GM18507 (cell line): ENCODE measurements around the gene DPH6.
A peak's percentile ranks its signal among the peaks of the same experiment; 100 is the strongest.
"Not testable (repeated sequence)": the region's sequence is repeated elsewhere in the genome, so short reads cannot be mapped to it uniquely, and the experiment has no call there.

Experiments
- DNase-seq: peaks from one replicate; pipeline ENCODE4 v3.0.0; 2011; ENCODE audit warnings: low read depth; ENCODE audit not compliant: insufficient read length; ENCODE audit errors: extremely low spot score
- FAIRE-seq: peaks from 2 replicates; lab custom pipeline; 2011; peaks lifted over from hg19 to GRCh38; lab: Jason Lieb, UNC

Gene DPH6, protein sequence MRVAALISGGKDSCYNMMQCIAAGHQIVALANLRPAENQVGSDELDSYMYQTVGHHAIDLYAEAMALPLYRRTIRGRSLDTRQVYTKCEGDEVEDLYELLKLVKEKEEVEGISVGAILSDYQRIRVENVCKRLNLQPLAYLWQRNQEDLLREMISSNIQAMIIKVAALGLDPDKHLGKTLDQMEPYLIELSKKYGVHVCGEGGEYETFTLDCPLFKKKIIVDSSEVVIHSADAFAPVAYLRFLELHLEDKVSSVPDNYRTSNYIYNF

DNA sequence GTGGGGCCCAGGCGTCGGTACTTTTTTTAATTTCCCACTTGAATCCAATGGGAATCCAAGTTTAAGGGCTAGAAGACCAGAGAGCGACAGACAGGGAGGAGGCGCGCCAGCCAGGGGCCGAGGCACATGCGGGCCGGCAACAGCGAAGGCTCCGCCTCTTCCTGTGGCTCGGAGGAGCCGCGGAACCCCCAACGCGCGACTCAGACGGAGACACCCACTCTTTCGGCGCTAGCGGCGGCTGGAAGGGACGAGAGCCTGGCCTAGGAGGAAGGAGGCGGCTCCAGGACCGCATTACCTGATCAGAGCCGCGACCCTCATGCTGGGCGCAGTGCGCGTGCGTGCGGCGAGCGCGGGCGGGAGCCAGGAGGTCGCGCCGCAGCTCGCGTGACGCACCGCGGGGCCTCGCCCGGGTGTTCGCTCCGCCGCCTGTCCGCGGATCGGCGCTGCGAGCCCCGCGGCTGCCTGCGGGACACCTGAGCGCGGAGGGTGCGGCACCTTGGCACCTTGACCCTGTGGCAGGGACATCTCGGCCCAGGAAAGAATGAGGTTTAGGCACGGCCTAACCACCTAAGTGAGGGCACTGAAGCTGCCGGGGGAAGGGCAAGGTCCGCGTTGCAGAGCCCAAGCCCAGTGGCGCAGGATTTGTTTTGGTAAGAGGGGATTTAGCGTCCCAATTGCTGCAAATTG, at the start of gene DPH6:
TSS of gene DPH6 (minus strand) at position 342 of the 687 bp plus-strand sequence. CDS start at position 318, 24 bp downstream.
- peak; percentile 44 for DNase-seq
- FAIRE-seq, result peak; percentile 85

DNA sequence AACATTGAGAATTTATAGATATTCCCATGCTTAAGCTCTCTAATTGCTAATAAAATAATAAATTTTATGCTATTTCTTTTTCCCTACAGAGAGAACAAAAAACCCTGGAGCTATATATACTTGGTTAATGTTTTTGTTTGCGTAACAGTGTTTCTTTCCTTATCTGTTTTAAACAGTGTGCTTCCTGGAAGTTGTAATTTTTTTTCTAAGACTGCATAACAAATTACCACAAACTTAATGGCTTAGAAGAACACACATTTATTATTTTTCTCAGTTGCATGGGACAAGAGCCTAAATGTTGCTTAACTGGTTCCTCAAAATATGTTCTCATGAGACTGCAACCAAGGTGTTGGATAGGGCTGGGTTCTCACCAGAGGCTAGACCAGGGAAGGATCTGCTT, 49.7 kb upstream of the DPH6 start:
- FAIRE-seq, result no peak

DNA sequence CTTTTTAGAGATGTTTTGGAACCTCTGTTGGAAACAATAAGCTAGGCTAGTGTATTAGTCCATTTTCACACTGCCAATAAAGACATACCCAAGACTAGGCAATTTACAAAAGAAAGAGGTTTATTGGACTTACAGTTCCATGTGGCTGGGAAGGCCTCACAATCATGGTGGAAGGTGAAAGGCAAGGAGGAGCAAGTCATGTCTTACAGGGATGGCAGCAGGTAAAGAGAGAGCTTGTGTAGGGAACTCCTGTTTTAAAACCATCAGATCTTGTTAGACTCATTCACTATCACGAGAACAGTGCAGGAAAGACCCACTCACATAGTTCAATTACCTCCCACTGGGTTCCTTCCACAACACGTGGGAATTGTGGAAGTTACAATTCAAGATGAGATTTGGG, 46.0 kb upstream of the DPH6 start:
- not testable (repeated sequence) for FAIRE-seq, DNase-seq

More for the DNA sequence above, 49.7 kb upstream of the DPH6 start:
- no peak for DNase-seq

DNA sequence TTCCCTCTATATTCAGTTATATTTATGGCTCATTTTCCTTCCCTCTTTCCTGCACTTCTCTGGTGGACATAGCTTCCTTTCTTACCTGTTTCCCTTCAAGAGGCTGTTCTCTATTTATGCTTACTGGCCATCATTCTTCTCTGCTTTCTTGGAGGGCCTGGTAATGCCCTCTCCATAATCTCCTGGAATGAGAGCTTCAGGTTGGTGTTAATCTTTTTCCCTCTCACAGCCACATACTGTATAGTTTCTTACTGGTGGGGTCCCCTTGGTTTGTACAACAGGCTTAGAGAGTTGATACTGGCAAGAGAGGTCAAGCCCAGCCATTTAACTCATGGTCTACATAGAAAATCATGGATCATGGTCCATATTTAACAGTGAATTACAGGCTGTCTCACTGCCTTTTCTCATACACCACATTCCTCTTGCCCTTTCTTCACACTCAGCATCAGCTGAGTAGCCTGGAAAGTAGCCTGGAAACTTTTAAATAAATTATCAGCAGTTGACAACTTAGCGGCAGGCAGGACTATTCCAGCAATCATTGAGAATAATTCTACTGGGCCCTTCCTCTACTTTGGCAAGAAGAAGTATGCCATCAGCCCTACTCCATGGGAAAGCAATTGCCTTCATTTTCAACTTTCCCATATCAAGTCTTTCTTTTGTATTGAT, 38.0 kb upstream of the DPH6 start:
- no peak for FAIRE-seq
- DNase-seq, result no peak

DNA sequence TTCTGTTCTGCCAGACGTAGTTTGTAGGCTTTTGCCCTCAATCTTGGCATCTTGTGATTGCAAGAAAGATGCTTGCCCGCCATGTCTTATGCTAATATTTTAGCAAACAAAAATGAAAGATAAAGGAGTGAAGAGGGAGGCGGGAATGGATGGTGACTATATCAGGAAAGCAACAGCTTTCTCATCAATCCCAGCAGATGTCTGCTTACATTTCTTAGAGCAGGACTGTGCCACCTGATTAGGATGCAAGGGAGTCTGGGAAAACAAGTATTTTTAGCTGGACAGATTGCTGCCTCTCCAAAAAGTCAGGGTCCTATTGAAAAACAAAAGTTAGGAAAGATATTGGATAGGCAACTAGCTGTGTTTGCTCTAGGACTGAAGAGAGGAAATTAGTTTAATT, 34.6 kb upstream of the DPH6 start:
- FAIRE-seq (no peak), DNase-seq (no peak)

DNA sequence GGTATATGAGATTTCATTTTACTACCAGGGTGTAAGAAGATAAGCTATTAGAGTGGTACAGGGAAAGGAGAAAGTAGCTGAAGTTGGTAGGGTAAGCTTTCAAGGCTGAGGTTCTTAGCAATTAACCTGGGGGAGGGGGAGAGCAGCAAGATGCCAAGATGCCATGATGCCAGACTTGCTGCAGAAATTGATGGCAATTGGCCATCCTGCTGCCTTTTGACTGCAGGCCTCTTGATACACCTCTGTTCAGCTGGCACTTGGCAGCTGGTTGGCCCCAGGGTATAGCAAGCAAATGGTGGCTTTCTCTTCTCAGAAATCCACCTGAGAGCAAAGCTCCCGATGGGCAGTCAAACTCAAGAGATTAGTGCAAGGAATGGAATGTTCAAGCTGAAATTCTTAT, 21.4 kb upstream of the DPH6 start:
- no peak for DNase-seq
- FAIRE-seq, result no peak

DNA sequence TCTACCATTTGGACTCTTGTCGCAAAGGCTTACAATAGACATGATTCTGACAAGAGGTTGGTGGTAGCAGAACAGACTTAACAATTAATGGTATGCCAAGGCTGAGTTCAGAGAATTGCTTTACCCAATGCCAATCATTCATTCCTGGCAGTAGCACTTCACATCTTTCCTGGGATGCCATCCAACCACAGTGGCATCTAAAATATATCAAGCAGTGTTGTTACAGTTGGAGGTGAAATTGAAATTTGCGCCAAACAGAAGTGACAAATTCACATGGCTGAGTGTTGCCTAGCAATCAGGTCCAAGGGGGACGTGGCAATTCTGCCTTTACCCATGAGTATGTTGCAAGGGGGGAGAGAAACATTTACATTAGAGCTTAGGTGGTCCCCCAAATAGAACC, 21.0 kb upstream of the DPH6 start:
- DNase-seq (no peak), FAIRE-seq (no peak)

DNA sequence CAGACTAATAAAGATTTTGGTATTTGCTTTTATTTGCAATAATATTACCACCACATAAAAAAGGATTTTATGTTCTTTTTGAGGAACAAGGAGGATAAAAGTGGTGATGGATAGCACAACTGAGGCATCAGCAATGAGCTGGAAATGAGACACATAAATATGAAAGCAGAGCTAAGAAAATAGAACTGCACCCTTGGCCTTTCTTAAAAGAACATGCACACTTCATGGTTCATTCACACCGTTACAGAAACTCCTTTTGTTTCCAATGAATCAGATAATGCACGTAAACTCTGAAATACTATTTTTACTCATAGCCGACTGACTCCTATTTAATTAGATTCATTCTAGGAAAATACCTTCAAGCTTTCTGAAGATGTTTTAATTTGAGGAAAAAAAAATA, 19.9 kb upstream of the DPH6 start:
- DNase-seq (no peak), FAIRE-seq (no peak)

DNA sequence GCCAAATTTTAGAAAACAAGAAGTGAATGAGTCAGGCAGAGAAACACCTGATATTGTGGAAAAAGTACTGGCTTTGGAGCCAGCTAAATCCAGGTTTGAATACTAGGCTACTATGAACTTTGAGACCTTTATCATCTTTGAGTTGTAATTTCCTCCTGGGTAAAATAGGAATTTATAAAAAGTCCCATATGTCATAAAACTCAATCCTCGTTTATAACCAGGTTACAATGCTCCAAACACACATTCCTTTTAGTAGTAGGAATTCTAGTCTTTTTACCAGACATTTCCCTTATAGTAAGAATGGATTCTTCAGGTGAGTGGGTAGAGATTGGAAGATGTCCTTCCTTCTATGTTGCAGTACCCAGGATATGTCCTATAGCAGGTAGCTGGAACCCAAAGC, 16.7 kb upstream of the DPH6 start:
- DNase-seq (no peak), FAIRE-seq (no peak)

DNA sequence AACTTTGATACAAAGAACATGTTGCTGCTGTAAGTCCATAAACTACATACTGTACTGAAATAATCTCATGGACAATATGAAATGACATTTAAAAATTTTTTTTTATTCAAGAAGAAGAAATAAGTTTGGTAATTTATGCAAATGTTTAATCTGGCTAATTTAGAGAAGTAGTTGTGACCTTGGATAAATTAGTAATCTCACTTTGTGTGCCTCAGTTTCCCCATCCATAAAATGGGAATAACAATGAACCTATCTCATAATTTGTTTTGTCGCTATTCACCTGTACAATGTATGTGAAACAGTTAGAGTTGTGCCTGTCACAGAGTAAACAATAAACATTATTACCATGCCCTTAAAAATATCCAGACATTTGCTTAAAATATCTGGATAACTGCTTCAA, 15.3 kb upstream of the DPH6 start:
- no peak for FAIRE-seq
- no peak for DNase-seq

DNA sequence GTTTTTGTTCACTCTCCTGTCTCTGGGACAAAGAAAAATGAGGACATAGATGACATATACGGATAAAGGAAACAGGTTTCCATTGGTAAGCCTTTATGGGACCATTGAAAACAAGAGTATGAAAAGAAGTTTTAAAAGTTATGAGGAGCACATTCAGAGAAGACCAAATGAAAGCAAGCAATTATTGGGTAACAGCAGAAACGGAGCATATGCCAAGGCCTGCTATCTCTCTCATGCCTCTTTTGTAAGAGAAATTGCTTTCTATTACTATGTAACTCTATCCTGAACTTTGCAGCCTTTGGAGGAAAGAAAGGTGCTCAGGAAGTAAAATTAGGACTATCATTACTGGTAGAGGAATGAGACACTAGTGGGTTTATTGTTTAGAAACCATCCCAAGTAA, 14.9 kb upstream of the DPH6 start:
- no peak for FAIRE-seq
- no peak for DNase-seq

DNA sequence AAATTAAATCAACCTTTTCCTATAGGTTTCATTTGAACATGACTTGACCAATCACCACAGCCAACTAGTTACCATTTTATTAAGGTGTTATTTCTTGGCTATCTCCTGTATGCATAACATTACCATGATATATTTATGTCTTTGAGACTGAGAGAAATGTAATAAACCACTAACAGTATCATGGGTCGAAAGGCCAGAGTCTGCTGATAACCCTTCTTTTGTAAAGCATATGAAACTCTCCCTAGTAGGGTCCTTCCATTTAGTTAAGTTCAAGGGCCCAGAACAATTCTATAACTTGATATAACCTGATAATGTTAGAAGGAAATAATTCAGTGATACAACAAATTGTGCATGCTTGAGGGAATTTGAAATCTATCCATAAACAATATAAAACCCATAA, 14.3 kb upstream of the DPH6 start:
- no peak for FAIRE-seq

DNA sequence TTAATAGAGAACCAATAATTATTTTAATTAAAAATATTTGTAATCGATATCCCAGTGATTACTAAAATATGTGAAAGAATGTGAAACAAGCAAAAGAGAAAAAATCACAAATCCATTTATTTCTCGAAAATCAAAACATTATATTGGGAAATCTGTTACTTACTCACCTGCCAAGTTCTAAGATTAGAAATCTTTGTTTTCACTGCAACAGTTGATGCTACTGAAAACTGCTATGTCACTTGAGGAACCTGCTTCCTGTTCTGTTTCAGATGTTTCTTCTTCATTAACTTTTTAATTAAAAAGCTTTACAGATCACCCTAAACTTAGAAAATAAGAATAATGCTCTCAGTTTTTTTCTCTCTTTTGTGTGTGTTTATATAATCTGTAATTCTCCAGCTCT, 13.7 kb upstream of the DPH6 start:
- FAIRE-seq, result no peak

More for the DNA sequence above, 14.3 kb upstream of the DPH6 start:
- no peak for DNase-seq

DNA sequence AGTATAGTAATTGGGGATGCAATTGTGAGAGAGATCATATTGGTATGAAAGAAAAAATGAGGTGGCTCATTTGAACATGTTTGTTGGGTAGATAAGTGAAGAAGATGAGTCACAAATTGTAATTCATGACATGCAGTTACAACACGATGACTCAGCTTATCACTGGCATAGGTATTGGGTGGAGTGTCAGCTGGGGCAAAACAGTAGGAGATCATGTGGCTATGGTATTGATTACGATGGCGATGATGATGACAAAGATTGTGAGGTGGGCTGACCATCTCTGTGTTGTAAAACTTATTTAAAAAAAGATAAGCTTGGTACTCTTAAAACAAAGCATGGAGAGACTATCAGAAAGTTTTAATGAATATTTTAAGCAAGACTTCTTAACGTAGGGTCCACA, 11.6 kb upstream of the DPH6 start:
- FAIRE-seq (no peak), DNase-seq (no peak)

More for the DNA sequence above, 13.7 kb upstream of the DPH6 start:
- DNase-seq, result no peak

DNA sequence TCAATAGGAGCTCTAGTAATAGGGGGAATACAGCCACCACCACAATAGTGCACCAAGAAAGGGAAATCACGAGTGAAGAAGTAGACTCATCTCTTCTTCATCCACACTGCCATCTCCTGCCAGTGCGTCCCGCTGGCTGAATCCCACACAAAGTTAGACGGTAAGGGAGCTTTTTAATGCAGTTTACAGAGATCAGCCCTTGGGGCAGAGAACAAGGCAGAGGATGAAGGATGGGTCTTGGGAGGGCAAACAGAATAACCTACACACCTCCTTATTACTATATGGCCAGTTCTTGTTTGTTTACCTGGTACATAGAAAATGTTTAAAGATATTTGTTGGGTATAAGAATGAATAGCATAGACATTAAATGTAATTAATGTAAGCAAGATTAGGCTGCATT, 11.0 kb upstream of the DPH6 start:
- DNase-seq, result no peak
- FAIRE-seq, result no peak

DNA sequence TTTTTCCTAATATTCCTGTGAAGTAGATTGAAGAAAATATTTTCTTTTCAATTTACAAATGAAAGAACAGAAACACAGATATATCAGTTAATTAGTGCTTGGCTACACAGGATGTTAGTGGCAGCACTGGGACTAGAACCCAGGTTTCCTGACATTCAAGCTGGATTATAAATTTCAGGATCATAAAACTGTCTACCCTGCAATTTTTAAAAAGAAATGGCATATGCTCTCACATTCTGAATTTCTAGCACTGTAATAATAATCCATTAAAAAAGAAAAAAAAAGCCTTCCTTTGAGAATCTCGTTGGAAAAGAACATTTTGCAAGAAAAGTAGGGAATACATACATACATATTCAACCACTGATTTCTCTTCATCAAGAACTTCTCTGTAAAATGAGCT, 9.3 kb upstream of the DPH6 start:
- DNase-seq, result no peak
- no peak for FAIRE-seq

DNA sequence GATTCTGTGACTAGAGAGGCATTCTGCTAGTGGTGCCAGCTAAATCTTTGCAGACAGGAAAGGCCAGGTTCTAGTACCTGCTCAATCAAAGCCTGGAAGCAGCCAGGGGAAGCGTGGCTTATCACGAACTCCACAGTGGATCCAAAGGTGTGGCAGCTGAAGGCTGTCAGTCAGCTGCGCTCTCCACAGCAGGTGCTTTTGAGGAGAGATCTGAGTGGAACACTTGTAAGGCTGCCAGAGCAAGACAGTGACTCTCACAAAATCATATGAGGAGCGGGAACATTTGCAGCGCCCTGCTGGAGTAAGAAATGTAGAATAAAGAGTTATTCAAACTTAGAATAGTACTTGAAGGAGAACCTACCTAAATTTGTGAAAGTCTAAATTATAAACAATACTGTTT, 5.0 kb upstream of the DPH6 start:
- FAIRE-seq, result no peak
- no peak for DNase-seq

DNA sequence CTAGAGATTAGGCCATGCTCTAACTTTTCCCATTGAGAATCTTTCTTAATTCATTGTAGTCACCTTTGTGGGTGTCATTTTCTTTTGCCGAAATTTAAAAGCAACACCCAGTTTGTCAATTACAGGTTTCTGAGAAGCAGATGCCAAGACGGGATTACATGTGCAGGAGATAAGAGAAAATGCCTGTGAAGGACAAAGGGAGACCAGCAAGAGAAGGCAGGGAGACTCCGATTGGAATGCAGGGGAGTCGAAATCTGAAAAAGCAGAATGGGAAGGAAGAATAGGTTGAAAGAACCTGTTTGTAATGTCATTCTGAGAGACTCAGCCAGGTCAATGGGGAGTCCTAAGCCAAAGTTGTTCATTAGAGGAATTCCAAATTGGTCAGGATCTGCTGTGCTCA, 3.6 kb upstream of the DPH6 start:
- FAIRE-seq, result no peak
- no peak for DNase-seq

DNA sequence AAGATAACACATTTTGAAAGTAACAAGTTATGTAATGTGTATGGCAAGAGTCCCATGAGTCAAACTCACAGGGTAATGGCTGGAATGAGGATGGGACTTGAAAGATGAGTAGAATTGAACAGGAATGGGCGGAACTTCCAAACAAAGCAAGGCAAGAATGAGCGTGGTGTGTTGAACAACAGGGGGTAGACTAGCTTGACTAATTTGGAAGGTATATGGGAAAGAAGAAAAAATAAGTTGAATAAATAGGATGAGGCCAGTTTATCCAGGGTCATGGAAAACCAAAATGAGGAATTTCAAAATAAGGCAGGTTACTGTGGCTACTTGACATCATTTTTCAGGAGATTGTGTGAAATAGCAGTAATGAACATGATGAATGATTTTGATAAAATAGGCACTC, 2.5 kb upstream of the DPH6 start:
- no peak for FAIRE-seq
- DNase-seq, result no peak

DNA sequence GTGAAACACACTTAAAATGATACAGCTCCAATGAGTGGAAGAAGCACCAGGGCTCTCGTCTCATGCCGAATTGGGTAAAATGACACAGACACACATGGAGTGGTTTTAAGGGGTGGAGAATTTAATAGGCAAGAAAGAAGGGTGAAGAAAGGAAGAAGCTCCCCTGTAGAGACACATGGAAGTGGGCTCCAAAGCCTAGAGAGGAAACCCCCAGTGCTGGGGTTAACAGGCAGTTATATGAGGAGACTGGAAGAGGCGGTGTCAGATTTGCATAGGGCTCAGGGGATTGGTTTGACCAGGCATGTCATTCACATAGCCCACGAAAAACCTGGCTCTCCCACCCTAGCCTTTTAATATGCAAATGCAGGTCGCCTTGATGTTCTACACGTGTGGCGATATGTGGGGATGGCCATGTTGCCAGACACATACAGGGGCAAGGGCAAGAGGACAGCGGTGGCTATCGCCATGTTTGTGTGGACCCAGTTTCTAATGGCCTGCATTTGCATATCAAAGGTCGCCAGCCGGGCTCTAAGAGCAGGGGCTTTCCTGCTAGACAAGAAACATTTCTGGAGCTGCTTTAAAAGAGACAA, 1.9 kb upstream of the DPH6 start:
- DNase-seq (no peak), FAIRE-seq (no peak)
